ENCODE results near the gene COLEC12.

The COLEC12 gene

DNA sequence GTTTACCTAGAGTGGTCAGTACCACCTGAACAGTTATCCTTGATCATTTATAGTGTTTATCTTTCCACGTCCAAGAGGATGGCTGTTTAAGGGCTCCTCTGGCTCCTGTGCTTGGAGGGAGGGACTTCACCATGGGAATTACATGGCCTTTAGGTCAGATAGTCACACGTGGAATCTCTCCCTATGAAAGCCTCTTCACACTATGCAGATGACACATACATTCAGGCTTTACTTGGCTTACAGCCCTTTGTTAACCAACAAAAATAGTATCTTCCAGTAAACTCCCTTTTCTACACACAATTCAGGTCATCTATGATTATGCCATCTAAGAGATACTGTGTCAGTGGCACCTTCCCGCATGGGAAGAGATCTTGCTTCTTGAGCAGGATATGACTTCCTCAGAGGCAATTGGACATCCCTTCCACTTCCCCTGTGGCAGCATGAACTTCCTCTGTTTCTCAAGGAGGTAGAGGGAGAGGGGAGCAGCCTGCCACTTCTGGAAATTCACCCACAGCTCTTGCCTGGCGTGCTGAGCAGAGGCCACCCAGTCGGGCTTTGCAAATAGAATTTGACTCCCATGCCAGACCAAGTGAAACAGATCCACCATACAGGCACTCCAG lies 53.5 kb downstream of the COLEC12 start:
- H2AFZ ChIP-seq (ENCODE audit: insufficient read depth, low read length, poor library complexity): no peak overlapping the region
- no CpG with 5 or more reads among the region's 5 CpGs for WGBS (ENCODE audit: extremely low coverage, insufficient coverage, insufficient read length)

DNA sequence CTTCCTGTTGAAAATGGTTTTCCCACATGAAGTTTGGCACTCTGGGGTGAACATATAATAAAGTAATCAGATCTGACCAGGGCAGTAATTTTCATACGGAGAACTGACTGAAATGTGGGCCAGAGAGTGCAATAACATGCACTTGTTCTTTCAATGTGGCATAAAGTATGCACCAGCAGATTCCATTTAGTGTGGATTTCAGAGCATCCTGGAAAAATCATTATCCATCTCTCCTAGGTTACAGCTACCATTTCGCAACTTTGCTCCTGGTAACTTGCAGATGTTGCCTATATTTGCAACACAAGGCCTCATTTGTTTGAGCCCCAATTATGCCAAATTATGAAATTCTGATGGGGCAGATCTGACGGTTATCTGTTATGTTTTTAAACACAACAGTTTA lies 55.4 kb downstream of the COLEC12 start:
- Histone ChIP-seq H3K79me2 (ENCODE audit: control insufficient read depth, insufficient read depth, low read length, poor library complexity) (no peaks in the 10 kb centered on the region), H4K12ac (ENCODE audit: low read depth, low read length) (no peak overlapping the region), H3K9ac (ENCODE audit: low read length) (no peak overlapping the region), H2AFZ (ENCODE audit: insufficient read depth, low read length, poor library complexity) (no peak overlapping the region), H3K4me1 (ENCODE audit: control insufficient read depth in 1 of 2, insufficient read depth in 2 of 2, low read length in 2 of 2) (no peaks in the 10 kb centered on the region), H2BK12ac (ENCODE audit: low read length) (no peak overlapping the region), H3K36me3 (ENCODE audit: control insufficient read depth in 1 of 2, insufficient read depth in 2 of 2, low read length in 2 of 2) (no peaks in the 10 kb centered on the region), H3K27me3 (ENCODE audit: insufficient read depth, low read length) (no peaks in the 10 kb centered on the region), H3K79me1 (ENCODE audit: low read length) (no peaks in the 10 kb centered on the region), H2BK120ac (ENCODE audit: insufficient read depth, low read length, poor library complexity) (no peak overlapping the region), H3K4ac (ENCODE audit: low read depth, low read length) (no peak overlapping the region), H3K23ac (ENCODE audit: low read length) (no peak overlapping the region), H2AK5ac (ENCODE audit: low read length) (no peak overlapping the region), H3K27ac (ENCODE audit: low read depth, low read length) (no peak overlapping the region), H2BK5ac (ENCODE audit: low read depth, low read length, poor library complexity) (no peak overlapping the region), H3K4me2 (ENCODE audit: low read length) (no peak overlapping the region), H4K8ac (ENCODE audit: low read depth, low read length) (no peak overlapping the region), H4K91ac (ENCODE audit: low read depth, low read length) (no peak overlapping the region), H3K14ac (ENCODE audit: low read length) (no peak overlapping the region), H3K9me3 (ENCODE audit: insufficient read depth, low read depth, low read length) (no peaks in the 10 kb centered on the region), H3K18ac (ENCODE audit: low read length) (no peak overlapping the region), H3K4me3 (ENCODE audit: low read depth, low read length) (no peak overlapping the region)
- WGBS (ENCODE audit: extremely low coverage, insufficient coverage, insufficient read length): no CpG with 5 or more reads among the region's 3 CpGs
- peak in 1 of 2 donors; percentile 60 for DNase-seq

More for the DNA sequence above, 53.5 kb downstream of the COLEC12 start:
- Histone ChIP-seq H3K79me2 (ENCODE audit: control insufficient read depth, insufficient read depth, low read length, poor library complexity) (no peaks in the 10 kb centered on the region), H3K14ac (ENCODE audit: low read length) (no peak overlapping the region), H4K91ac (ENCODE audit: low read depth, low read length) (no peak overlapping the region), H3K18ac (ENCODE audit: low read length) (no peak overlapping the region), H3K27me3 (ENCODE audit: insufficient read depth, low read length) (no peaks in the 10 kb centered on the region), H3K9me3 (ENCODE audit: insufficient read depth, low read depth, low read length) (no peaks in the 10 kb centered on the region), H2AK5ac (ENCODE audit: low read length) (no peak overlapping the region), H3K79me1 (ENCODE audit: low read length) (no peaks in the 10 kb centered on the region), H3K36me3 (ENCODE audit: control insufficient read depth in 1 of 2, insufficient read depth in 2 of 2, low read length in 2 of 2) (no peaks in the 10 kb centered on the region), H3K4me1 (ENCODE audit: control insufficient read depth in 1 of 2, insufficient read depth in 2 of 2, low read length in 2 of 2) (no peaks in the 10 kb centered on the region), H3K4me3 (ENCODE audit: low read depth, low read length) (no peak overlapping the region), H3K4me2 (ENCODE audit: low read length) (no peak overlapping the region), H2BK5ac (ENCODE audit: low read depth, low read length, poor library complexity) (no peak overlapping the region), H3K4ac (ENCODE audit: low read depth, low read length) (no peak overlapping the region), H2BK120ac (ENCODE audit: insufficient read depth, low read length, poor library complexity) (no peak overlapping the region), H3K27ac (ENCODE audit: low read depth, low read length) (no peak overlapping the region), H4K12ac (ENCODE audit: low read depth, low read length) (no peak overlapping the region), H3K23ac (ENCODE audit: low read length) (no peak overlapping the region), H3K9ac (ENCODE audit: low read length) (no peak overlapping the region), H4K8ac (ENCODE audit: low read depth, low read length) (no peak overlapping the region), H2BK12ac (ENCODE audit: low read length) (no peak overlapping the region)
- DNase-seq: peak in 1 of 2 donors; percentile 5

DNA sequence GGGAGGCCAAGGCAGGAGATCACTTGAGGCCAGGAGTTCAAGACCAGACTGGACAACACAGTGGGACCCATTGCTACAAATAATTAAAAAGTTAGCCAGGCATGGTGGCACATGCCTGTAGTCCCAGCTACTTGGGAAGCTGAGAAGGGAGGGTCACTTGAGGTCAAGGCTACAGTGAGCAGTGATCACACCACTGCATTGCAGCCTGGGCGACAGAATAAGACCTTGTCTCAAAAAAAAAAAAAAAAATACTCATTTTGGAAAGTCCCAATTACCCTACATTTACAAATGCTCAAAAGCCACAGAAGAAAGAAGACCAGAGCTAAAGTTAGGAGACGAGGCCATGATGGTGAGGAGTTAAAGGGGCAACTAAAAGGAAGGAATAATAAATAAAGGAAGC lies 61.9 kb downstream of the COLEC12 start:
- no peak overlapping the region for H3K23ac ChIP-seq (ENCODE audit: low read length)
- H3K79me1 ChIP-seq (ENCODE audit: low read length): no peaks in the 10 kb centered on the region
- no peaks in the 10 kb centered on the region for H3K79me2 ChIP-seq (ENCODE audit: control insufficient read depth, insufficient read depth, low read length, poor library complexity)
- no peak overlapping the region for H4K8ac ChIP-seq (ENCODE audit: low read depth, low read length)
- H2AK5ac ChIP-seq (ENCODE audit: low read length): no peak overlapping the region
- H3K4ac ChIP-seq (ENCODE audit: low read depth, low read length): no peak overlapping the region
- no peak overlapping the region for H3K9ac ChIP-seq (ENCODE audit: low read length)
- H3K4me2 ChIP-seq (ENCODE audit: low read length): no peak overlapping the region
- no CpG with 5 or more reads among the region's 2 CpGs for WGBS (ENCODE audit: extremely low coverage, insufficient coverage, insufficient read length)
- no peak overlapping the region for H3K27ac ChIP-seq (ENCODE audit: low read depth, low read length)
- H3K27me3 ChIP-seq (ENCODE audit: insufficient read depth, low read length): no peaks in the 10 kb centered on the region
- no peaks in the 10 kb centered on the region for H3K36me3 ChIP-seq (ENCODE audit: control insufficient read depth in 1 of 2, insufficient read depth in 2 of 2, low read length in 2 of 2)
- no peak overlapping the region for H3K18ac ChIP-seq (ENCODE audit: low read length)
- H4K12ac ChIP-seq (ENCODE audit: low read depth, low read length): no peak overlapping the region
- H2AFZ ChIP-seq (ENCODE audit: insufficient read depth, low read length, poor library complexity): no peak overlapping the region
- no peak overlapping the region for H3K14ac ChIP-seq (ENCODE audit: low read length)
- no peak for DNase-seq
- H2BK120ac ChIP-seq (ENCODE audit: insufficient read depth, low read length, poor library complexity): no peak overlapping the region
- no peak overlapping the region for H4K91ac ChIP-seq (ENCODE audit: low read depth, low read length)
- H3K4me3 ChIP-seq (ENCODE audit: low read depth, low read length): no peak overlapping the region
- H3K4me1 ChIP-seq (ENCODE audit: control insufficient read depth in 1 of 2, insufficient read depth in 2 of 2, low read length in 2 of 2): no peaks in the 10 kb centered on the region
- no peaks in the 10 kb centered on the region for H3K9me3 ChIP-seq (ENCODE audit: insufficient read depth, low read depth, low read length)
- no peak overlapping the region for H2BK5ac ChIP-seq (ENCODE audit: low read depth, low read length, poor library complexity)
- H2BK12ac ChIP-seq (ENCODE audit: low read length): no peak overlapping the region

DNA sequence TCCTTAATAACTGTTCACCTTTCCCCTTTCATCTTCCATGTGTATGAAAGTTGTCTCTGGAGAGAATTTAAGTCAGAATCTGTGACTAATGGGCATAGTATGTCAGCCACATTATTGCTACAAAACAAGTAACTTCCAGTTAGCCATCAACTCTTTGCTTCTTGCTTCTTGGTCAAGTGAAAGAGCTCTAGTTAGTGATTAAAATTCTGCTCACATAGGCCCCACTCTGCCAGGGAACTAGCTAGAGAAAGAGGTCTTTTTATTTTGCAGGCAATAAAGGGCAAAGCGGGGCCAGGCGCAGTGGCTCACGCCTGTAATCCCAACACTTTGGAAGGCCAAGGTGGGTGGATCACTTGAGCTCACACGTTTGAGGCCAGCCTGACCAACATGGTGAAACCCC lies 64.6 kb downstream of the COLEC12 start:
- H3K79me1 ChIP-seq (ENCODE audit: low read length): no peaks in the 10 kb centered on the region
- no peak overlapping the region for H3K4me3 ChIP-seq (ENCODE audit: low read depth, low read length)
- no peaks in the 10 kb centered on the region for H3K9me3 ChIP-seq (ENCODE audit: insufficient read depth, low read depth, low read length)
- no CpG with 5 or more reads among the region's 4 CpGs for WGBS (ENCODE audit: extremely low coverage, insufficient coverage, insufficient read length)
- no peak overlapping the region for H3K14ac ChIP-seq (ENCODE audit: low read length)
- no peak overlapping the region for H2BK120ac ChIP-seq (ENCODE audit: insufficient read depth, low read length, poor library complexity)
- H4K91ac ChIP-seq (ENCODE audit: low read depth, low read length): no peak overlapping the region
- H3K18ac ChIP-seq (ENCODE audit: low read length): no peak overlapping the region
- no peak overlapping the region for H2AK5ac ChIP-seq (ENCODE audit: low read length)
- H3K9ac ChIP-seq (ENCODE audit: low read length): no peak overlapping the region
- H4K12ac ChIP-seq (ENCODE audit: low read depth, low read length): no peak overlapping the region
- H2BK5ac ChIP-seq (ENCODE audit: low read depth, low read length, poor library complexity): no peak overlapping the region
- no peaks in the 10 kb centered on the region for H3K4me1 ChIP-seq (ENCODE audit: control insufficient read depth in 1 of 2, insufficient read depth in 2 of 2, low read length in 2 of 2)
- H3K79me2 ChIP-seq (ENCODE audit: control insufficient read depth, insufficient read depth, low read length, poor library complexity): no peaks in the 10 kb centered on the region
- H3K4me2 ChIP-seq (ENCODE audit: low read length): no peak overlapping the region
- H2AFZ ChIP-seq (ENCODE audit: insufficient read depth, low read length, poor library complexity): no peak overlapping the region
- H3K23ac ChIP-seq (ENCODE audit: low read length): no peak overlapping the region
- no peaks in the 10 kb centered on the region for H3K36me3 ChIP-seq (ENCODE audit: control insufficient read depth in 1 of 2, insufficient read depth in 2 of 2, low read length in 2 of 2)
- H2BK12ac ChIP-seq (ENCODE audit: low read length): no peak overlapping the region
- H4K8ac ChIP-seq (ENCODE audit: low read depth, low read length): no peak overlapping the region
- no peak overlapping the region for H3K4ac ChIP-seq (ENCODE audit: low read depth, low read length)
- H3K27me3 ChIP-seq (ENCODE audit: insufficient read depth, low read length): no peaks in the 10 kb centered on the region
- H3K27ac ChIP-seq (ENCODE audit: low read depth, low read length): no peak overlapping the region
- DNase-seq: no peak
